Mesothelial cell of epicardium (in vitro differentiated cells): ENCODE results near the gene TIAM1. TPM values are rescaled to one million over a fixed set of nuclear protein-coding genes. Genes with fewer than 3 reads are reported as not detected.
"Not testable (repeated sequence)": the region's sequence is repeated elsewhere in the genome, so short reads cannot be mapped to it uniquely, and the experiment has no call there.

Source experiments
- DNase-seq, 2 experiments: peaks; one replicate each; pipeline ENCODE4 v3.0.0; 2021; ENCODE audit warnings: low spot score in 2 of 2; ENCODE audit not compliant: unreplicated experiment in 2 of 2
- H3K27ac Mint-ChIP-seq: 2 replicates; pipeline ENCODE4 v1.8.0; 2021; ENCODE audit warnings: mixed read lengths
- H3K27me3 Mint-ChIP-seq: 2 replicates; pipeline ENCODE4 v1.8.0; 2021; ENCODE audit warnings: low read depth, mixed read lengths
- H3K36me3 Mint-ChIP-seq: 2 replicates; pipeline ENCODE4 v1.8.0; 2021; ENCODE audit warnings: mixed read lengths
- H3K4me1 Mint-ChIP-seq: 2 replicates; pipeline ENCODE4 v1.8.0; 2021; ENCODE audit warnings: mixed read lengths
- H3K4me3 Mint-ChIP-seq: 2 replicates; pipeline ENCODE4 v1.8.0; 2021; ENCODE audit warnings: mild to moderate bottlenecking, moderate library complexity, mixed read lengths
- H3K9me3 Mint-ChIP-seq: 2 replicates; pipeline ENCODE4 v1.8.0; 2021; ENCODE audit warnings: mixed read lengths
- CTCF ChIP-seq: fragments of 200-600 bp; sonication (generic); IDR thresholded peaks from one replicate; pipeline ENCODE4 v1.5.0; 2021; ENCODE audit warnings: antibody characterized with exemption; ENCODE audit not compliant: unreplicated experiment
- total RNA-seq: library from RNA; stranded (reverse); gene quantifications from 3 replicates; pipeline ENCODE4 v1.2.1, GENCODE V29; 2021

TIAM1 gene
- total RNA-seq, 1 donor from 2014 or later, result 53.4 TPM

- DNase-seq, result no peak
- no peak overlapping the region for H3K27ac Mint-ChIP-seq
- peaks cover 48% of the 10 kb centered on the region for H3K36me3 Mint-ChIP-seq
- H3K4me3 Mint-ChIP-seq, result no peak overlapping the region
- no peaks in the 10 kb centered on the region for H3K4me1 Mint-ChIP-seq
- H3K9me3 Mint-ChIP-seq, result peaks cover 19% of the 10 kb centered on the region
- TF ChIP-seq CTCF, result no peak
- no peaks in the 10 kb centered on the region for H3K27me3 Mint-ChIP-seq
These were observed 111.7 kb downstream of the TIAM1 start for GRCh38 chr21:31232344-31232743.

GRCh38 chr21:31230937-31231336 is 113.1 kb downstream of the TIAM1 start:
- no peak for DNase-seq
- Mint-ChIP-seq H3K27ac (no peak overlapping the region), H3K4me3 (no peak overlapping the region), H3K36me3 (peaks cover 35% of the 10 kb centered on the region), H3K9me3 (peaks cover 11% of the 10 kb centered on the region), H3K4me1 (no peaks in the 10 kb centered on the region), H3K27me3 (no peaks in the 10 kb centered on the region)
- TF ChIP-seq CTCF, result no peak

- not testable (repeated sequence) for H3K4me3 Mint-ChIP-seq, DNase-seq, H3K9me3 Mint-ChIP-seq, H3K27me3 Mint-ChIP-seq, H3K27ac Mint-ChIP-seq, H3K4me1 Mint-ChIP-seq
- peaks cover 32% of the 10 kb centered on the region for H3K36me3 Mint-ChIP-seq
These were observed 115.3 kb downstream of the TIAM1 start for GRCh38 chr21:31228723-31229122.

- H3K27me3 Mint-ChIP-seq, result no peaks in the 10 kb centered on the region
- TF ChIP-seq CTCF, result no peak
- DNase-seq, result no peak
- no peak overlapping the region for H3K27ac Mint-ChIP-seq
- H3K36me3 Mint-ChIP-seq, result peaks cover 34% of the 10 kb centered on the region
- no peaks in the 10 kb centered on the region for H3K9me3 Mint-ChIP-seq
- H3K4me3 Mint-ChIP-seq, result no peak overlapping the region
- peaks cover 13% of the 10 kb centered on the region for H3K4me1 Mint-ChIP-seq
These were observed 118.3 kb downstream of the TIAM1 start for GRCh38 chr21:31225713-31226112.

GRCh38 chr21:31222142-31222541 is 121.9 kb downstream of the TIAM1 start:
- DNase-seq, result no peak
- TF ChIP-seq CTCF, result no peak
- H3K27ac Mint-ChIP-seq, result no peak overlapping the region

GRCh38 chr21:31221043-31221442 is 123.0 kb downstream of the TIAM1 start:
- TF ChIP-seq CTCF, result no peak
- Mint-ChIP-seq H3K9me3 (no peaks in the 10 kb centered on the region), H3K27me3 (no peaks in the 10 kb centered on the region), H3K36me3 (peaks cover 25% of the 10 kb centered on the region), H3K4me3 (no peak overlapping the region), H3K4me1 (peaks cover 28% of the 10 kb centered on the region), H3K27ac (no peak overlapping the region)
- DNase-seq, result no peak

More at GRCh38 chr21:31222142-31222541, 121.9 kb downstream of the TIAM1 start:
- Mint-ChIP-seq H3K4me1 (peaks cover 28% of the 10 kb centered on the region), H3K4me3 (no peak overlapping the region), H3K36me3 (peaks cover 25% of the 10 kb centered on the region), H3K9me3 (no peaks in the 10 kb centered on the region), H3K27me3 (no peaks in the 10 kb centered on the region)
